ENCODE measurements around the gene DCXR.

GRCh38 chr17:82022981-82023446 lies 14.5 kb downstream of the DCXR start, which contains the start of gene LRRC45:
- no peak for TF ChIP-seq CTCF (IDR thresholded peaks at IDR 0.05)
- no peak for TF ChIP-seq POLR2A (IDR thresholded peaks at IDR 0.05)

Data from esophagus squamous epithelium (tissue), 4 donors.